HEK293 (cell line): ENCODE results near the gene KCNJ6.

Experiments
- CTCF ChIA-PET: fragments of 350-600 bp; formaldehyde crosslinking; extraction: SDS; loops from one replicate; lab custom pipeline; 2021; ENCODE audit warnings: antibody characterized with exemption; lab: Yijun Ruan, JAX
- POLR2A ChIA-PET: fragments of 300-600 bp; formaldehyde crosslinking; extraction: SDS; loops from one replicate; lab custom pipeline; 2020; ENCODE audit warnings: antibody characterized with exemption, inconsistent platforms; lab: Yijun Ruan, JAX
- H3K27ac ChIP-seq: fragments of 200-500 bp; sonication (Bioruptor generic); 2 replicates; pipeline ENCODE4 v1.5.1; 2014; ENCODE audit warnings: low read depth, low read length, control low read depth, inconsistent platforms; ENCODE audit errors: extremely low read depth
- H3K36me3 ChIP-seq, 2 experiments: fragments of 200-500 bp in 1 of 2; sonication (Bioruptor generic) in 1 of 2; 1 replicate in 1 of 2; 2 replicates in 1 of 2; pipeline ENCODE4 v1.5.1; 2014 to 2017; ENCODE audit warnings: inconsistent platforms in 2 of 2, low read length in 2 of 2; ENCODE audit not compliant: control insufficient read depth in 2 of 2, insufficient read depth in 1 of 2
- H3K4me1 ChIP-seq: fragments of 200-500 bp; sonication (Bioruptor generic); 2 replicates; pipeline ENCODE4 v1.5.1; 2014; ENCODE audit warnings: mild to moderate bottlenecking, low read length, inconsistent platforms; ENCODE audit not compliant: control insufficient read depth, insufficient read depth
- H3K4me3 ChIP-seq: 2 replicates; pipeline ENCODE4 v1.5.1; 2011; ENCODE audit warnings: low read depth, mild to moderate bottlenecking, control low read depth, low read length, moderate library complexity
- H3K9me3 ChIP-seq: fragments of 200-500 bp; sonication (Bioruptor generic); 2 replicates; pipeline ENCODE4 v1.5.1; 2014; ENCODE audit warnings: low read depth, low read length, inconsistent platforms; ENCODE audit not compliant: control insufficient read depth, insufficient read depth
- ATF2 ChIP-seq: fragments of 450-650 bp; formaldehyde crosslinking; IDR thresholded peaks from 2 replicates; pipeline ENCODE4 v1.5.1; 2016; ENCODE audit warnings: missing biosample characterization, missing genetic modification characterization, low read depth
- IKZF3 ChIP-seq: fragments of 450-650 bp; IDR thresholded peaks from 2 replicates; pipeline ENCODE4 v1.5.0; 2018; ENCODE audit warnings: missing biosample characterization, mild to moderate bottlenecking, missing genetic modification characterization, moderate library complexity
- KLF17 ChIP-seq: fragments of 450-650 bp; formaldehyde crosslinking; IDR thresholded peaks from 2 replicates; pipeline ENCODE4 v1.5.1; 2016; ENCODE audit warnings: missing biosample characterization, missing genetic modification characterization
- MEIS1 ChIP-seq: sonication (generic); formaldehyde crosslinking; IDR thresholded peaks from 2 replicates; pipeline ENCODE4 v1.8.1; 2022; ENCODE audit warnings: missing genetic modification reagents, mild to moderate bottlenecking, borderline replicate concordance
- SP2 ChIP-seq: fragments of 450-650 bp; formaldehyde crosslinking; IDR thresholded peaks from 2 replicates; pipeline ENCODE4 v1.5.1; 2016; ENCODE audit warnings: missing biosample characterization, missing genetic modification characterization
- WT1 ChIP-seq: fragments of 450-650 bp; formaldehyde crosslinking; IDR thresholded peaks from 2 replicates; pipeline ENCODE4 v1.5.1; 2016; ENCODE audit warnings: missing biosample characterization, missing genetic modification characterization
- ZBTB20 ChIP-seq: fragments of 450-650 bp; formaldehyde crosslinking; IDR thresholded peaks from 2 replicates; pipeline ENCODE4 v1.5.1; 2016; ENCODE audit warnings: missing biosample characterization, missing genetic modification characterization
- ZFP41 ChIP-seq: fragments of 450-650 bp; formaldehyde crosslinking; IDR thresholded peaks from 2 replicates; pipeline ENCODE4 v1.5.1; 2016; ENCODE audit warnings: missing biosample characterization, missing genetic modification characterization, borderline replicate concordance
- ZNF175 ChIP-seq: fragments of 450-650 bp; formaldehyde crosslinking; IDR thresholded peaks from 2 replicates; pipeline ENCODE4 v1.5.1; 2016; ENCODE audit warnings: missing biosample characterization, missing genetic modification characterization
- ZNF19 ChIP-seq: fragments of 450-650 bp; formaldehyde crosslinking; IDR thresholded peaks from 2 replicates; pipeline ENCODE4; 2016; ENCODE audit warnings: missing biosample characterization, missing genetic modification characterization, low read depth
- ZNF292 ChIP-seq: fragments of 450-650 bp; formaldehyde crosslinking; IDR thresholded peaks from 2 replicates; pipeline ENCODE4 v1.5.1; 2016; ENCODE audit warnings: low read depth, missing biosample characterization, missing genetic modification characterization, borderline replicate concordance
- ZNF777 ChIP-seq: fragments of 450-650 bp; formaldehyde crosslinking; IDR thresholded peaks from 2 replicates; pipeline ENCODE4 v1.5.1; 2017; ENCODE audit warnings: missing biosample characterization, missing genetic modification characterization, borderline replicate concordance
- ZSCAN23 ChIP-seq: fragments of 450-650 bp; formaldehyde crosslinking; IDR thresholded peaks from 2 replicates; pipeline ENCODE4 v1.5.1; 2016; ENCODE audit warnings: missing biosample characterization, missing genetic modification characterization
- TF ChIP-seq, protein P1 (sequence below): fragments of 450-650 bp; formaldehyde crosslinking; IDR thresholded peaks from 2 replicates; pipeline ENCODE4 v1.5.0; 2017; ENCODE audit warnings: missing biosample characterization, missing genetic modification characterization, borderline replicate concordance
- TF ChIP-seq, protein P2 (sequence below): fragments of 450-650 bp; formaldehyde crosslinking; IDR thresholded peaks from 2 replicates; pipeline ENCODE4 v1.5.1; 2016; ENCODE audit warnings: missing biosample characterization, missing genetic modification characterization
- TF ChIP-seq, protein P3 (sequence below): fragments of 450-650 bp; formaldehyde crosslinking; IDR thresholded peaks from 2 replicates; pipeline ENCODE4 v1.5.1; 2017; ENCODE audit warnings: missing biosample characterization, mild to moderate bottlenecking, missing genetic modification characterization, moderate library complexity

KCNJ6 gene

DNA sequence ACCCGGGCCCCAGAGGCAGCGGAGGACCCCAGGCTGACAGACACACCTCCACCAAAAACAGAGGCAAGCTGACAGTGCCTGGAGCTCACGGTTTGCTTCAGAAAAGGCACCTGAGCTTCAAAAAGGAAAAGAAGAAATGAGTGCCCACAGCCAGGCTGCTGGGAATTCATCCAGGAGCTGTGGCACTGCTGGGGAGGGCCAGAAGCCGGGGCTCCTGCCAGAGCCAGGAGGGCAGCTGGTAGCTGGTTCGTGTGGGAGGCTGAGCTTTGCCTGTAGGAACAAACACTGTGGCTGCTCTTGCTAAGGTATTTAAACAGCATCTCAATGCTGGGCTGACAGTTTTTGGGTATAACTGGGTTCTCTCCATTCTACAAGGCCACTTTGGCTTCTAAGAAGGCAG is 19.5 kb downstream of the KCNJ6 start:
- ChIA-PET POLR2A (no interaction called here), CTCF (interaction anchor here (0.6 kb wide), 2 partner anchors 13 to 1587 kb away, joined by 3 to 4 read pairs; no protein-coding TSS in a partner anchor)
- Histone ChIP-seq H3K4me3 (no peak overlapping the region), H3K4me1 (no peaks in the 10 kb centered on the region), H3K9me3 (no peaks in the 10 kb centered on the region), H3K27ac (no peak overlapping the region), H3K36me3 (no peaks in the 10 kb centered on the region)
- TF ChIP-seq MEIS1 (CRISPR knock-in tag) (no peak), ATF2 (tag by site-specific recombination) (no peak), ZNF175 (tag by site-specific recombination) (no peak), SP2 (tag by site-specific recombination) (no peak), IKZF3 (tag by site-specific recombination) (no peak), ZNF777 (tag by site-specific recombination) (no peak), ZNF292 (tag by site-specific recombination) (no peak), ZNF19 (tag by site-specific recombination) (no peak), ZBTB20 (no peak), WT1 (tag by site-specific recombination) (no peak), ZSCAN23 (tag by site-specific recombination) (no peak), ZFP41 (tag by site-specific recombination) (no peak), KLF17 (tag by site-specific recombination) (no peak)
- TF ChIP-seq, protein P1, sequence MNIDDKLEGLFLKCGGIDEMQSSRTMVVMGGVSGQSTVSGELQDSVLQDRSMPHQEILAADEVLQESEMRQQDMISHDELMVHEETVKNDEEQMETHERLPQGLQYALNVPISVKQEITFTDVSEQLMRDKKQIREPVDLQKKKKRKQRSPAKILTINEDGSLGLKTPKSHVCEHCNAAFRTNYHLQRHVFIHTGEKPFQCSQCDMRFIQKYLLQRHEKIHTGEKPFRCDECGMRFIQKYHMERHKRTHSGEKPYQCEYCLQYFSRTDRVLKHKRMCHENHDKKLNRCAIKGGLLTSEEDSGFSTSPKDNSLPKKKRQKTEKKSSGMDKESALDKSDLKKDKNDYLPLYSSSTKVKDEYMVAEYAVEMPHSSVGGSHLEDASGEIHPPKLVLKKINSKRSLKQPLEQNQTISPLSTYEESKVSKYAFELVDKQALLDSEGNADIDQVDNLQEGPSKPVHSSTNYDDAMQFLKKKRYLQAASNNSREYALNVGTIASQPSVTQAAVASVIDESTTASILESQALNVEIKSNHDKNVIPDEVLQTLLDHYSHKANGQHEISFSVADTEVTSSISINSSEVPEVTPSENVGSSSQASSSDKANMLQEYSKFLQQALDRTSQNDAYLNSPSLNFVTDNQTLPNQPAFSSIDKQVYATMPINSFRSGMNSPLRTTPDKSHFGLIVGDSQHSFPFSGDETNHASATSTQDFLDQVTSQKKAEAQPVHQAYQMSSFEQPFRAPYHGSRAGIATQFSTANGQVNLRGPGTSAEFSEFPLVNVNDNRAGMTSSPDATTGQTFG (tag by site-specific recombination): no peak
- TF ChIP-seq, protein P2, sequence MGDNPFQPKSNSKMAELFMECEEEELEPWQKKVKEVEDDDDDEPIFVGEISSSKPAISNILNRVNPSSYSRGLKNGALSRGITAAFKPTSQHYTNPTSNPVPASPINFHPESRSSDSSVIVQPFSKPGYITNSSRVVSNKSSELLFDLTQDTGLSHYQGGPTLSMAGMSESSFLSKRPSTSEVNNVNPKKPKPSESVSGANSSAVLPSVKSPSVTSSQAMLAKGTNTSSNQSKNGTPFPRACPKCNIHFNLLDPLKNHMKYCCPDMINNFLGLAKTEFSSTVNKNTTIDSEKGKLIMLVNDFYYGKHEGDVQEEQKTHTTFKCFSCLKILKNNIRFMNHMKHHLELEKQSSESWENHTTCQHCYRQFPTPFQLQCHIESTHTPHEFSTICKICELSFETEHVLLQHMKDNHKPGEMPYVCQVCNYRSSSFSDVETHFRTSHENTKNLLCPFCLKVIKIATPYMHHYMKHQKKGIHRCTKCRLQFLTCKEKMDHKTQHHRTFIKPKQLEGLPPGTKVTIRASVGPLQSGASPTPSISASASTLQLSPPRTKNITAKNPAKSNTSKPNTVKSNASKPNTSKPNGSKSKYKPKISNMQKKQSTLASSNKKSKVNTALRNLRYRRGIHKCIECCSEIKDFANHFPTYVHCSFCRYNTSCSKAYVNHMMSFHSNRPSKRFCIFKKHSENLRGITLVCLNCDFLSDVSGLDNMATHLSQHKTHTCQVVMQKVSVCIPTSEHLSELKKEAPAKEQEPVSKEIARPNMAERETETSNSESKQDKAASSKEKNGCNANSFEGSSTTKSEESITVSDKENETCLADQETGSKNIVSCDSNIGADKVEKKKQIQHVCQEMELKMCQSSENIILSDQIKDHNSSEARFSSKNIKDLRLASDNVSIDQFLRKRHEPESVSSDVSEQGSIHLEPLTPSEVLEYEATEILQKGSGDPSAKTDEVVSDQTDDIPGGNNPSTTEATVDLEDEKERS (tag by site-specific recombination): no peak
- TF ChIP-seq, protein P3, sequence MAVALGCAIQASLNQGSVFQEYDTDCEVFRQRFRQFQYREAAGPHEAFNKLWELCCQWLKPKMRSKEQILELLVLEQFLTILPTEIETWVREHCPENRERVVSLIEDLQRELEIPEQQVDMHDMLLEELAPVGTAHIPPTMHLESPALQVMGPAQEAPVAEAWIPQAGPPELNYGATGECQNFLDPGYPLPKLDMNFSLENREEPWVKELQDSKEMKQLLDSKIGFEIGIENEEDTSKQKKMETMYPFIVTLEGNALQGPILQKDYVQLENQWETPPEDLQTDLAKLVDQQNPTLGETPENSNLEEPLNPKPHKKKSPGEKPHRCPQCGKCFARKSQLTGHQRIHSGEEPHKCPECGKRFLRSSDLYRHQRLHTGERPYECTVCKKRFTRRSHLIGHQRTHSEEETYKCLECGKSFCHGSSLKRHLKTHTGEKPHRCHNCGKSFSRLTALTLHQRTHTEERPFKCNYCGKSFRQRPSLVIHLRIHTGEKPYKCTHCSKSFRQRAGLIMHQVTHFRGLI (tag by site-specific recombination): no peak
